ENCODE data around the gene AHCTF1. TPM values are rescaled to one million over a fixed set of nuclear protein-coding genes. Genes with fewer than 3 reads are reported as not detected.
A peak's percentile ranks its signal among the peaks of the same experiment; 100 is the strongest.

AHCTF1 gene
- total and polyA plus RNA-seq, 2 experiments from 2014 or later, result 21.7 to 49.8 TPM

DNA sequence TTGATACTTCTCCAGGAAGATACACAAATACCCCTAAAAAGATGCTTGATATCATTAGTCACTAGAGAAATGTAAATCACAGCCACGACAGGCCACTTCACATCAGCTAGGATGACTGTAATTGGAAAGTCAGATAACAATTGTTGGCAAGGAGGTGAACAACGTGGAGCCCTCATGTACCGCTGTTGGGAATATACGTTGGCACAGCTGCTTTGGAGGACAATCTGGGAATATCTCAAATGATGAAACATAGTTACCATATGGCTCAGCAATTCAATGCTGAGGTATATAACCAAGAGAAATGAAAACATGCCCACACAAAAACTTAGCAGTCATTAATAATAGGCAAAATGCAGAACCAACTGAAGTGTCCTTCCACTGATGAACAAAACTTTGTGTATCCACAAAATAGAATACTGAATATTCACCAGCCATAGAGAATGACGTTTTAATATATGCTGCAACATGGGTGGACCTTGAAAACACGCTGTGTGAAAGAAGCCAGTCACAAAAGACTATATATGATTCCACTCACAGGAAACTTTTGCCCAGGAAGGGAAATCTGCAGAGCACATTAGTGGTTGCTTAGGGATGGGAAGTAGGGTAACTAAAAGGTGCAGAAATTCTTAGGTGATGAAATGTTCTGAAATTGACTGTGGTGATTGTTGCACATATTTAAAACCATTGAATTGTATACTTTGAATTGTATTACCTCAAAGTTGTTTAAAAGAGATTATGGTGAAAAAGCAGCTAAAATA, 95.4 kb downstream of the AHCTF1 start:
- ATAC-seq (no peak), DNase-seq (ENCODE audit: low spot score) (no peak)
- no peak overlapping the region for H2AFZ ChIP-seq
- H3K4me3 ChIP-seq, result no peak overlapping the region
- H3K9me3 Mint-ChIP-seq, result no peaks in the 10 kb centered on the region
- H4K20me1 ChIP-seq (replicated peaks; ENCODE audit: insufficient read depth), result no peaks in the 10 kb centered on the region; the same call in 1 of the 2 replicates
- H3F3A ChIP-seq (replicated peaks; ENCODE audit: low read depth), result no peaks in the 10 kb centered on the region
- no peaks in the 10 kb centered on the region for H3K27me3 Mint-ChIP-seq (ENCODE audit: insufficient read depth, low read depth, poor library complexity)
- no peaks in the 10 kb centered on the region for H3K27me3 ChIP-seq (ENCODE audit: insufficient read depth)
- H3K4me1 ChIP-seq (ENCODE audit: insufficient read depth), result no peaks in the 10 kb centered on the region
- H3K4me3 Mint-ChIP-seq, result no peak overlapping the region
- H3K27ac Mint-ChIP-seq, result no peak overlapping the region
- H3K4me2 ChIP-seq, result no peak overlapping the region
- peaks cover 12% of the 10 kb centered on the region; the same call in 1 of the 2 replicates for H3K36me3 ChIP-seq (ENCODE audit: insufficient read depth)
- H3K9me2 ChIP-seq (ENCODE audit: insufficient read depth), result peaks cover 5% of the 10 kb centered on the region; the same call in 1 of the 2 replicates
- H3K79me2 ChIP-seq (replicated peaks; ENCODE audit: insufficient read depth), result no peaks in the 10 kb centered on the region
- H3K27ac ChIP-seq (ENCODE audit: low read depth), result no peak overlapping the region
- TF ChIP-seq ZNF331 (CRISPR knock-in tag; IDR thresholded peaks at IDR 0.05; ENCODE audit: low read depth), result no peak
- no peak for TF ChIP-seq EZH2phosphoT487 (IDR thresholded peaks at IDR 0.05; ENCODE audit: unreplicated experiment)
- peaks cover 8% of the 10 kb centered on the region; the same call in 2 of the 3 replicates for H3K36me3 Mint-ChIP-seq (ENCODE audit: low read depth)
- no peaks in the 10 kb centered on the region for H3K4me1 Mint-ChIP-seq

DNA sequence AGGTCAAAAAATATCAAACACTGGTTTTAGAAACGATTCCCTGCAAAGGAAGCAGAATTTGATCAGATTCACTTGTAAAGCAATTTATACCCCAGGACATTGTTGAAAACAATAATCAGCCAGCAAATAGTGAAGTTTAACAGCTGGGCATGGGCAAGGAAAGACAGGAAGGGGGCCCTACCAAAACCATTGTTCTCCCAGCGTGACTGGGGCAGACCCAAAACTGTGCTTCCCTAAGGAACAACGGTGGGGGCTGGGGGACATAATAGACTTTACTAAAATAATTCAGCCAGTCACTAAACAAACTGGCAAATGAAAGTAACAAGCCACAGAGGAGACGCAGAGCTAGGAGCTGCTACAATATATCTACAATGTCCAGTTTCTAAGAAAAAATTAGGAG, 100.2 kb downstream of the AHCTF1 start:
- Histone ChIP-seq H3K27ac (ENCODE audit: low read depth) (no peak overlapping the region), H3K9me2 (ENCODE audit: insufficient read depth) (peaks cover 5% of the 10 kb centered on the region; the same call in 1 of the 2 replicates), H2AFZ (peak overlapping the region; percentile 23; the same call in 1 of the 2 replicates), H3K4me1 (ENCODE audit: insufficient read depth) (no peaks in the 10 kb centered on the region), H3F3A (replicated peaks; ENCODE audit: low read depth) (no peaks in the 10 kb centered on the region), H3K36me3 (ENCODE audit: insufficient read depth) (peaks cover 13% of the 10 kb centered on the region), H4K20me1 (replicated peaks; ENCODE audit: insufficient read depth) (no peaks in the 10 kb centered on the region), H3K4me3 (no peak overlapping the region), H3K4me2 (no peak overlapping the region), H3K27me3 (ENCODE audit: insufficient read depth) (no peaks in the 10 kb centered on the region), H3K79me2 (replicated peaks; ENCODE audit: insufficient read depth) (no peaks in the 10 kb centered on the region)
- Mint-ChIP-seq H3K27ac (no peak overlapping the region), H3K9me3 (peaks cover 25% of the 10 kb centered on the region), H3K4me3 (no peak overlapping the region), H3K36me3 (ENCODE audit: low read depth) (peaks cover 12% of the 10 kb centered on the region; the same call in 2 of the 3 replicates), H3K4me1 (no peaks in the 10 kb centered on the region), H3K27me3 (ENCODE audit: insufficient read depth, low read depth, poor library complexity) (peaks cover 6% of the 10 kb centered on the region)
- TF ChIP-seq, protein P1, sequence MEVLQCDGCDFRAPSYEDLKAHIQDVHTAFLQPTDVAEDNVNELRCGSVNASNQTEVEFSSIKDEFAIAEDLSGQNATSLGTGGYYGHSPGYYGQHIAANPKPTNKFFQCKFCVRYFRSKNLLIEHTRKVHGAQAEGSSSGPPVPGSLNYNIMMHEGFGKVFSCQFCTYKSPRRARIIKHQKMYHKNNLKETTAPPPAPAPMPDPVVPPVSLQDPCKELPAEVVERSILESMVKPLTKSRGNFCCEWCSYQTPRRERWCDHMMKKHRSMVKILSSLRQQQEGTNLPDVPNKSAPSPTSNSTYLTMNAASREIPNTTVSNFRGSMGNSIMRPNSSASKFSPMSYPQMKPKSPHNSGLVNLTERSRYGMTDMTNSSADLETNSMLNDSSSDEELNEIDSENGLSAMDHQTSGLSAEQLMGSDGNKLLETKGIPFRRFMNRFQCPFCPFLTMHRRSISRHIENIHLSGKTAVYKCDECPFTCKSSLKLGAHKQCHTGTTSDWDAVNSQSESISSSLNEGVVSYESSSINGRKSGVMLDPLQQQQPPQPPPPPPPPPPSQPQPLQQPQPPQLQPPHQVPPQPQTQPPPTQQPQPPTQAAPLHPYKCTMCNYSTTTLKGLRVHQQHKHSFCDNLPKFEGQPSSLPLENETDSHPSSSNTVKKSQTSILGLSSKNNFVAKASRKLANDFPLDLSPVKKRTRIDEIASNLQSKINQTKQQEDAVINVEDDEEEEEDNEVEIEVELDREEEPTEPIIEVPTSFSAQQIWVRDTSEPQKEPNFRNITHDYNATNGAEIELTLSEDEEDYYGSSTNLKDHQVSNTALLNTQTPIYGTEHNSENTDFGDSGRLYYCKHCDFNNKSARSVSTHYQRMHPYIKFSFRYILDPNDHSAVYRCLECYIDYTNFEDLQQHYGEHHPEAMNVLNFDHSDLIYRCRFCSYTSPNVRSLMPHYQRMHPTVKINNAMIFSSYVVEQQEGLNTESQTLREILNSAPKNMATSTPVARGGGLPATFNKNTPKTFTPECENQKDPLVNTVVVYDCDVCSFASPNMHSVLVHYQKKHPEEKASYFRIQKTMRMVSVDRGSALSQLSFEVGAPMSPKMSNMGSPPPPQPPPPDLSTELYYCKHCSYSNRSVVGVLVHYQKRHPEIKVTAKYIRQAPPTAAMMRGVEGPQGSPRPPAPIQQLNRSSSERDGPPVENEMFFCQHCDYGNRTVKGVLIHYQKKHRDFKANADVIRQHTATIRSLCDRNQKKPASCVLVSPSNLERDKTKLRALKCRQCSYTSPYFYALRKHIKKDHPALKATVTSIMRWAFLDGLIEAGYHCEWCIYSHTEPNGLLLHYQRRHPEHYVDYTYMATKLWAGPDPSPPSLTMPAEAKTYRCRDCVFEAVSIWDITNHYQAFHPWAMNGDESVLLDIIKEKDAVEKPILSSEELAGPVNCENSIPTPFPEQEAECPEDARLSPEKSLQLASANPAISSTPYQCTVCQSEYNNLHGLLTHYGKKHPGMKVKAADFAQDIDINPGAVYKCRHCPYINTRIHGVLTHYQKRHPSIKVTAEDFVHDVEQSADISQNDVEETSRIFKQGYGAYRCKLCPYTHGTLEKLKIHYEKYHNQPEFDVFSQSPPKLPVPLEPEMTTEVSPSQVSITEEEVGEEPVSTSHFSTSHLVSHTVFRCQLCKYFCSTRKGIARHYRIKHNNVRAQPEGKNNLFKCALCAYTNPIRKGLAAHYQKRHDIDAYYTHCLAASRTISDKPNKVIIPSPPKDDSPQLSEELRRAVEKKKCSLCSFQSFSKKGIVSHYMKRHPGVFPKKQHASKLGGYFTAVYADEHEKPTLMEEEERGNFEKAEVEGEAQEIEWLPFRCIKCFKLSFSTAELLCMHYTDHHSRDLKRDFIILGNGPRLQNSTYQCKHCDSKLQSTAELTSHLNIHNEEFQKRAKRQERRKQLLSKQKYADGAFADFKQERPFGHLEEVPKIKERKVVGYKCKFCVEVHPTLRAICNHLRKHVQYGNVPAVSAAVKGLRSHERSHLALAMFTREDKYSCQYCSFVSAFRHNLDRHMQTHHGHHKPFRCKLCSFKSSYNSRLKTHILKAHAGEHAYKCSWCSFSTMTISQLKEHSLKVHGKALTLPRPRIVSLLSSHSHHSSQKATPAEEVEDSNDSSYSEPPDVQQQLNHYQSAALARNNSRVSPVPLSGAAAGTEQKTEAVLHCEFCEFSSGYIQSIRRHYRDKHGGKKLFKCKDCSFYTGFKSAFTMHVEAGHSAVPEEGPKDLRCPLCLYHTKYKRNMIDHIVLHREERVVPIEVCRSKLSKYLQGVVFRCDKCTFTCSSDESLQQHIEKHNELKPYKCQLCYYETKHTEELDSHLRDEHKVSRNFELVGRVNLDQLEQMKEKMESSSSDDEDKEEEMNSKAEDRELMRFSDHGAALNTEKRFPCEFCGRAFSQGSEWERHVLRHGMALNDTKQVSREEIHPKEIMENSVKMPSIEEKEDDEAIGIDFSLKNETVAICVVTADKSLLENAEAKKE (CRISPR knock-in tag; IDR thresholded peaks at IDR 0.05), result no peak
- TF ChIP-seq JUNB (IDR thresholded peaks at IDR 0.05; ENCODE audit: unreplicated experiment) (no peak), EZH2phosphoT487 (IDR thresholded peaks at IDR 0.05; ENCODE audit: unreplicated experiment) (no peak)
- DNase-seq (ENCODE audit: low spot score), result no peak
- ATAC-seq, result no peak

Measured in GM23338 (cell line).